Inferior parietal cortex (tissue), 1 donor: ENCODE measurements around the gene LEFTY2.
"Not testable (repeated sequence)": the region's sequence is repeated elsewhere in the genome, so short reads cannot be mapped to it uniquely, and the experiment has no call there.

ENCODE experiments used
- DNase-seq: peaks from one replicate; pipeline ENCODE4 v3.0.0-alpha.2; 2016; ENCODE audit errors: extremely low spot score

Gene LEFTY2, protein sequence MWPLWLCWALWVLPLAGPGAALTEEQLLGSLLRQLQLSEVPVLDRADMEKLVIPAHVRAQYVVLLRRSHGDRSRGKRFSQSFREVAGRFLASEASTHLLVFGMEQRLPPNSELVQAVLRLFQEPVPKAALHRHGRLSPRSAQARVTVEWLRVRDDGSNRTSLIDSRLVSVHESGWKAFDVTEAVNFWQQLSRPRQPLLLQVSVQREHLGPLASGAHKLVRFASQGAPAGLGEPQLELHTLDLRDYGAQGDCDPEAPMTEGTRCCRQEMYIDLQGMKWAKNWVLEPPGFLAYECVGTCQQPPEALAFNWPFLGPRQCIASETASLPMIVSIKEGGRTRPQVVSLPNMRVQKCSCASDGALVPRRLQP

DNA sequence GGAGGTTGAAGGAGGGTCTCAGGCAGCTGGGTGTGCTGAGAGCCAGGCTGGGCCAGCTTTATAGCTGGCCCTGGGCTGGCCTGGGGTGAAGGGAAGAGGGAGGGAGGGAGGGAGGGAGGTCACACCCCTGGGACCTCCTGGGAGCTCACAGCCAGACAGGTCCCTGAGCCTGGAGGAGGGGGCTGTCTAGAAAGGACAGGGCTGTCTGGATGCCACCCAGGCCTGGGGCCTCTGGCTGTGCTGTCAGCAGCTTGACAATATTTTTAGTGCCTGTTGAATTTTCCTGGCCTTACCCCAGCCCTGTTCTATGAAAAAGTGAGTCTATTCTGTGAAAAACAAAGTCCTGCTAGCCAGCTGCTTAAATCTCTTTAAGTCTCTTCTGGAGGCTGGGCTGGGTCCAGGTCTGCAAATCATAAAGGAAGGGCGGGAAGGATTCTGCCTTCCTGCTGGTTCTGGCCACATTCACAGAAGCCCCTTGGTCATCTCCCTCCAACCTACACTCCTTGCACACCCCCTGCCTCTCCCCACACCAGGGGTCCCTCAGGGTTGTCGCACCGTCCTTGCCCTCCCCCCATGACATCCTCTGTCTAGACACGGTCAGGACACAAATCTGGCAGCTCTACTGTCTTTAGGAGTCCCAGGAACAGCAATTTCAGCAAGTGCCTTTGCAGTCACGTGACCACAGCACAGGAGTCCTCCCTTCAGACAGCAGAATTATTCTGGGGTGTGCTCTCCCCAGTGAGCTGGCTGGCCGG is at the start of gene LEFTY2:
TSS of gene LEFTY2 (minus strand) at position 34 of the 755 bp plus-strand sequence. CDS start 80 bp downstream, outside the sequence.
- DNase-seq, result no peak

DNA sequence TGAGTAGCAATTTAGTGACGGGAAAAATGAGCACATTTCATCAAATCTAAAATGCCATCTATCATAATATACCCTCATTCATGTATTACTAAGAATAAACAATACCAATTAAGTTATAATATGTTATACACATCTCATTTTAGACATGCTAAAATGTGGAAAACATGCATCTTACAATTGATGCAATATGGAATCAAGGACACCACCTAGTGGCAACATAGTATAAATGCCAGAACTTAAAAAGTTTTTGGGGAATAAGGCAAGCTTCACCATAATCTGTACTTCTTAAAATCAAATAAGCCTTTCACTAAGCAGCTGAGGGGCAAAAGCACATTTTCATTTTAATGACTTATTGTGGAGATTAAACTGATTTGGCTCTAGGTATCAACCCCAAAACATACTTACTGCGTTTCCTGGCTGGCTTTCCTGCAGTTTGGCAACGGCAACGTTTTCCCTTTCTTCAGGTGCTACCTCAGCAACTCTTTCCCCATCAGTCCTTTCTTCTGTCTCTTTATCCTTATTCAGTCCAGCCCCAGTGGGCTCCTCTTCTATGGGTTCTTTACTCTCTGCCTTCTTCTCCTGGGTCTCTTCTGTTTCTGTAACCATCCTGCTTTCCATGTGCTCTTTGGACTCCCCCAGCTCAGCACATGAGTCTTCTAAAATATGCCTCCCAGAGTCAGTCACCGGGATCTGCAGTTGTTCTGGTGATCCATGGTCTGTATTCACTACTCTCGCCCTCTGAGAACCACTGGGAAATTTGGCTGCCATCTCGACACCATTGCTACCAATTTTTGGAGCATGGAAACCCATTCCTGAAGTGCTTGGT is 46.7 kb upstream of the LEFTY2 start:
- DNase-seq, result peak; percentile 73

- DNase-seq, result no peak
Measured at GRCh38 chr1:225981714-225982113, 40.7 kb upstream of the LEFTY2 start.

DNA sequence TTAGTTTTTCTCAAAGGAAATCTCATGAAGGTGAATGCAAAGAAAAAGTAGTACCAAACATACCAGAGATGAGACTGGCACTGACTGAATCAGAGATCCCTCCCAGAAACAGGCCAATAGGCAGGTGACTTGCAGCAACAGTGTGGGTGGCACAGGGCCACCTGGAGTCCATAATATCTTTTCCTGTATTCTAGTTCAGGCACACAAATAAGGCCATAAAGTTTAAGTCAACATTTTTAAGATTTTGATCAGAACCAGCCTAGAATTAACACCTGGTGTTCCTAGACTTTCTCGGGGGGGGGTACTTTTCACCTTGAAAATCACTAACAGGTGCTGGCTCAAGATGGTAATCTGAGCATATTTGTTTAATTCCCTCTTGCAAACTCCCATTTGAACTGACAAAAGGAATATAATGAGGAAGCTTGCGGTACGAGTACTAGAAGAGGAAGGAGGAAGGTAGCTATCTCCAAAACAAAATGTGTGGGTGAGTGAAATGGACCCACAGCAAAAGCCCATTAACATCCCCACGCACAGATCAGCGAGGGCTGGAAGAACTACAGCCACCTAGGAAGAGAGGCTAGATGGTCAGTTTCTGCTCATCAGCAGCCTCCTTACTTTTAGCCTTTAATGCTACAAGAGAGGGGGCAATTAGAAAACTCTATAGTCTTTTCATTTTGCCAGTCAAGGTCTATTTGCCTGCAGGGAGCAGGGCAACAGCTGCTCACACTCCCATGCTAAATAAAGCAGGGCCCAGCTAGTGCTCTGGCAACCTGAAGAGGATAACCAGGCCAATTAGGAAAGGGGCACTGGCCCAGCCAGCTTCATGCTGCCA is 39.2 kb upstream of the LEFTY2 start:
- no peak for DNase-seq

- no peak for DNase-seq
Measured at GRCh38 chr1:225979421-225979820, 38.4 kb upstream of the LEFTY2 start.

GRCh38 chr1:225977937-225978748 is 37.1 kb upstream of the LEFTY2 start:
- DNase-seq, result no peak

DNA sequence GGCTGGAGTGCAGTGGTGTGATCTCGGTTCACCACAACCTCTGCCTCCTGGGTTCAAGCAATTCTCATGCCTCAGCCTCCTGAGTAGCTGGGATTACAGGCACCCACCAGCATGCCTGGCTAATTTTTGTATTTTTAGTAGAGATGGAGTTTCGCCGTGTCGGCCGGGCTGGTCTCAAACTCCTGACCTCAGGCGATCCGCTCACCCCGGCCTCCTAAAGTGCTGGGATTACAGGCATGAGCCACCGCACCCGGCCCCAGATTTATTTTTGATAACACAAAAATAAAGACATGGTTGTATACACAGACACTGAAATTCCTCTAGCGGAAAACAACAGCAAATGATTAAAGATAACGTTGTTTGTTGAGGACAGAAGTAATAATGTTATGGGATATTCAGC is 34.1 kb upstream of the LEFTY2 start:
- not testable (repeated sequence) for DNase-seq

DNA sequence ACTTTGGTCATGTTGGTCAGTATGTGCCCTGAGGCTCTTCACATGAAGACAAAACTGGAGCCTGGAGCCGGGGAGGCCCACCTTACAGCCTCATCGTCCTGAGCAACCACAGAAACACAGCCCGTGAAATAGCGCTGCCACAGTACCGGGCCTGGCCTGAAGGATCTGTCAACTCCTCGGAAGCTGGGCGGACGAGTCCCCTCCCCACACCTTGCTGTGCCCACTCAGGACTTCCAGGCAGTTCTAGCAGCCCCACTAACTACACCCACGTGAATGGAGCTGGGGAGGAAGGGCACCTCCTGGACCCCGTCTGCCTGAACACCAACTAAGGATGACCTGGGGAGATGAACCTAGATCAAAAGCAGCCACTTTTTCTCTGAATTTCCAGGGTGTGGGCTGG is 33.4 kb upstream of the LEFTY2 start:
- no peak for DNase-seq

- no peak for DNase-seq
Measured at GRCh38 chr1:225973158-225973557, 32.1 kb upstream of the LEFTY2 start.

GRCh38 chr1:225972344-225973152 is 31.5 kb upstream of the LEFTY2 start:
- DNase-seq, result no peak

- DNase-seq, result not testable (repeated sequence)
Measured at GRCh38 chr1:225970592-225971157, 29.7 kb upstream of the LEFTY2 start.

GRCh38 chr1:225969751-225970150 is 28.7 kb upstream of the LEFTY2 start:
- not testable (repeated sequence) for DNase-seq

DNA sequence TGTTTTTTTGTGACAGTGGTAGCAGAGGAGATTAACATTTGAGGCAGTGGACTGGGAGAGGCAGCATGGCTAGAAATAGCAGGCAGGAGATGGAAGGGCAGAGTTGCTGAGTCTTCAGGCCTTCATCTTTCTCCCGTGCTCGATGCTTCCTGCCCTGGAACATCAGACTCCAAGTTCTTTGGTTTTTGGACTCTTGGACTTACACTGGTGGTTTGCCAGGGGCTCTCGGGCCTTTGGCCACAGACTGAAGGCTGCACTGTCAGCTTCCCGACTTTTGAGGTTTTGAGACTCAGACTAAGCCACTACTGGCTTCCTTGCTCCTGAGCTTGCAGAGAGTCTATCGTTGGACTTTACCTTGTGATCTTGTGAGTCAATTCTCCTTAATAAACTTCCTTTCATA is 24.2 kb upstream of the LEFTY2 start:
- no peak for DNase-seq

DNA sequence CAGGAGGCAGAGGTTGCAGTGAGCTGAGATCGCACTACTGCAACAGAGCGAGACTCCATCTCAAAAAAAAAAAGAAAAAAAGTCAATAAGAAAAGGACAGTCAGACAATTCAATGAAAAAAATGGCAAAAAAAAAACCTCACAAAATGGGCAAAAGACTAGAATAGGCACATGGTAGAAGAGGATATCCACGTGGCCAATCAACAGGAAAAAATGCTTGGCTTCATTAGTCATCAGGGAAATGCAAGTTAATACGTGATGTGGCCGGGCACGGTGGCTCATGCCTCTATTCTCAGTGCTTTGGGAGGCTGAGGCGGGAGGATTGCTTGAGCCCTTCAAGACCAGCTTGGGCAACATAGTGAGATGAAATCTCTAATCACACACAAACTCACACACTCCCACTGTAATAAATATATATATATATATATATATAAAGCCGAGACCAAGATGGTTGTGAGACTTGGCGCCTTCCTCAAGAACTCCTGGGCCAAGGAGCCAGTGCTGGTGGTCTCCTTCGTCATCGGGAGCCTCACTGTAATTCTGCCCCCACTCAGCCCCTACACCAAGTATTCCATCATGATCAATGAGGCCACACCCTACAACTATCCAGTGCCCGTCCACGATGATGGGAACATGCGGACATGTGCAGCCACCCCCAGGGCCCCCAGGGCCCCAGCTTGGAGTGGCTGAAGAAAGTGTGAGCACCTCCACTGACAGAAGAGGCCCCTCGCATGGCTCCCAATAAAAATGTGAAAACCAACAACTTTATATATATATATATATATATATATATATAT is 22.9 kb upstream of the LEFTY2 start:
- DNase-seq, result no peak

GRCh38 chr1:225962440-225962975 is 21.5 kb upstream of the LEFTY2 start:
- no peak for DNase-seq

- DNase-seq, result no peak
Measured at GRCh38 chr1:225961659-225962439, 20.8 kb upstream of the LEFTY2 start.

GRCh38 chr1:225958041-225958440 is 17.0 kb upstream of the LEFTY2 start:
- no peak for DNase-seq
